IMR-90 (cell line): ENCODE measurements around the gene DIAPH2. TPM values are rescaled to one million over a fixed set of nuclear protein-coding genes. Genes with fewer than 3 reads are reported as not detected.

Source experiments
- ATAC-seq: fragments of 200-7000 bp; cut with Tn5 transposase; 2 replicates; pipeline ENCODE4 v1.9.1; 2020; ENCODE audit warnings: low read depth, mild to moderate bottlenecking, moderate library complexity
- BruUV-seq: library from RNA; stranded (reverse); fragments of 400-500 nt; replicated peaks from 2 replicates; lab custom pipeline; 2021; lab: Mats Ljungman, UMichigan
- CTCF ChIA-PET: fragments of 300-600 bp; formaldehyde crosslinking; extraction: SDS; loops from one replicate; lab custom pipeline; 2021; ENCODE audit warnings: antibody characterized with exemption; lab: Yijun Ruan, JAX
- POLR2A ChIA-PET: fragments of 300-600 bp; sonication (Branson Sonifier 250); formaldehyde crosslinking; loops from one replicate; lab custom pipeline; 2022; ENCODE audit warnings: antibody characterized with exemption; ENCODE audit not compliant: unreplicated experiment; lab: Charles Lee
- DNase-seq: peaks from one replicate; pipeline ENCODE4 v3.0.0; 2013
- H2AFZ ChIP-seq: replicated peaks from 2 replicates; pipeline ENCODE3; 2013; ENCODE audit warnings: low read length, mild to moderate bottlenecking; ENCODE audit not compliant: poor library complexity
- H2AK5ac ChIP-seq: 2 replicates; pipeline ENCODE4 v1.6.1; 2013; ENCODE audit warnings: low read depth, low read length, inconsistent platforms
- H2AK9ac ChIP-seq: replicated peaks from 2 replicates; pipeline ENCODE3; 2013; ENCODE audit warnings: mild to moderate bottlenecking, low read depth, low read length, moderate library complexity; ENCODE audit not compliant: poor library complexity
- H2BK120ac ChIP-seq: 2 replicates; pipeline ENCODE4 v1.6.1; 2013; ENCODE audit warnings: low read depth, low read length, inconsistent platforms
- H2BK15ac ChIP-seq: 3 replicates; pipeline ENCODE4 v1.6.1; 2013; ENCODE audit warnings: low read depth, low read length, inconsistent platforms
- H2BK20ac ChIP-seq: 2 replicates; pipeline ENCODE4 v1.6.1; 2013; ENCODE audit warnings: low read depth, mild to moderate bottlenecking, inconsistent platforms, low read length, moderate library complexity
- H2BK5ac ChIP-seq: 2 replicates; pipeline ENCODE4 v1.6.1; 2013; ENCODE audit warnings: mild to moderate bottlenecking, low read depth, low read length, inconsistent platforms; ENCODE audit not compliant: poor library complexity, severe bottlenecking
- H3K14ac ChIP-seq: replicated peaks from 2 replicates; pipeline ENCODE4 v1.6.1; 2013; ENCODE audit warnings: low read depth, low read length, inconsistent platforms
- H3K18ac ChIP-seq: 2 replicates; pipeline ENCODE4 v1.6.1; 2013; ENCODE audit warnings: low read depth, low read length, control low read depth
- H3K23ac ChIP-seq: 2 replicates; pipeline ENCODE4 v1.6.1; 2013; ENCODE audit warnings: low read depth, low read length, inconsistent platforms
- H3K27ac ChIP-seq: 2 replicates; pipeline ENCODE4 v1.5.1; 2013; ENCODE audit warnings: mild to moderate bottlenecking, control low read depth, low read length; ENCODE audit not compliant: insufficient read depth
- H3K27me3 ChIP-seq: 2 replicates; pipeline ENCODE4 v1.6.1; 2013; ENCODE audit warnings: low read length; ENCODE audit not compliant: control insufficient read depth, insufficient read depth
- H3K36me3 ChIP-seq: 2 replicates; pipeline ENCODE4 v1.6.1; 2013; ENCODE audit warnings: low read length, mixed read lengths; ENCODE audit not compliant: control insufficient read depth, insufficient read depth
- H3K4ac ChIP-seq: 2 replicates; pipeline ENCODE4 v1.6.1; 2013; ENCODE audit warnings: low read depth, low read length, inconsistent platforms
- H3K4me1 ChIP-seq: 2 replicates; pipeline ENCODE4 v1.6.1; 2013; ENCODE audit warnings: low read length, mixed read lengths; ENCODE audit not compliant: control insufficient read depth, insufficient read depth
- H3K4me2 ChIP-seq: 2 replicates; pipeline ENCODE4 v1.6.1; 2013; ENCODE audit warnings: low read depth, mild to moderate bottlenecking, control low read depth, low read length, moderate library complexity
- H3K4me3 ChIP-seq: 2 replicates; pipeline ENCODE4 v1.5.1; 2013; ENCODE audit warnings: low read depth, mild to moderate bottlenecking, control low read depth, low read length, moderate library complexity; ENCODE audit not compliant: insufficient read depth
- H3K56ac ChIP-seq: 2 replicates; pipeline ENCODE4 v1.6.1; 2013; ENCODE audit warnings: low read length, inconsistent platforms; ENCODE audit not compliant: insufficient read depth; ENCODE audit errors: extremely low read depth
- H3K79me1 ChIP-seq, 2 experiments: 2 replicates each; pipeline ENCODE4 v1.6.1; 2013; ENCODE audit warnings: low read length in 2 of 2, inconsistent platforms in 1 of 2, low read depth in 1 of 2
- H3K9ac ChIP-seq: 2 replicates; pipeline ENCODE4 v1.6.1; 2013; ENCODE audit warnings: low read depth, low read length, control low read depth
- H3K9me1 ChIP-seq: 2 replicates; pipeline ENCODE4 v1.6.1; 2013; ENCODE audit warnings: low read length, inconsistent platforms; ENCODE audit not compliant: insufficient read depth
- H3K9me3 ChIP-seq: 2 replicates; pipeline ENCODE4 v1.6.1; 2013; ENCODE audit warnings: low read length; ENCODE audit not compliant: control insufficient read depth, insufficient read depth
- H4K20me1 ChIP-seq: 2 replicates; pipeline ENCODE4 v1.6.1; 2013; ENCODE audit warnings: low read length, inconsistent platforms; ENCODE audit not compliant: insufficient read depth
- H4K5ac ChIP-seq: 2 replicates; pipeline ENCODE4 v1.6.1; 2013; ENCODE audit warnings: mild to moderate bottlenecking, low read depth, low read length, control low read depth
- H4K8ac ChIP-seq, 2 experiments: 2 replicates each; pipeline ENCODE4 v1.6.1; 2013; ENCODE audit warnings: low read depth in 2 of 2, low read length in 2 of 2, control low read depth in 1 of 2, inconsistent platforms in 1 of 2
- H4K91ac ChIP-seq: 2 replicates; pipeline ENCODE4 v1.6.1; 2013; ENCODE audit warnings: low read depth, low read length, inconsistent platforms; ENCODE audit not compliant: insufficient read depth
- BHLHE40 ChIP-seq: fragments of 150-350 bp; IDR thresholded peaks from 2 replicates; pipeline ENCODE4 v1.6.1; 2016; ENCODE audit warnings: mild to moderate bottlenecking, low read depth, low read length
- CHD1 ChIP-seq: IDR thresholded peaks from 2 replicates; pipeline ENCODE4 v1.6.1; 2012; ENCODE audit warnings: low read depth, low read length, improper control_type of control experiment
- FOS ChIP-seq: fragments of 150-350 bp; IDR thresholded peaks from 2 replicates; pipeline ENCODE4 v1.6.1; 2016; ENCODE audit warnings: low read depth, low read length
- POLR2A ChIP-seq: IDR thresholded peaks from 2 replicates; pipeline ENCODE4 v1.6.1; 2012; ENCODE audit warnings: mild to moderate bottlenecking, low read depth, low read length
- RAD21 ChIP-seq: IDR thresholded peaks from 2 replicates; pipeline ENCODE4 v1.6.1; 2012; ENCODE audit warnings: low read length, improper control_type of control experiment
- RCOR1 ChIP-seq: IDR thresholded peaks from 2 replicates; pipeline ENCODE4 v1.6.1; 2012; ENCODE audit warnings: mild to moderate bottlenecking, low read length, improper control_type of control experiment; ENCODE audit not compliant: insufficient replicate concordance
- SMC3 ChIP-seq: fragments of 150-350 bp; IDR thresholded peaks from 2 replicates; pipeline ENCODE4 v1.6.1; 2016; ENCODE audit warnings: low read depth, mild to moderate bottlenecking, antibody characterized with exemption, low read length, moderate library complexity
- WGBS, 2 experiments: methylation state at CpG; one replicate each; pipeline versions ENCODE4 v1.1.5 to v1.1.7; 2013; ENCODE audit warnings: missing lambda C conversion rate in 2 of 2; ENCODE audit not compliant: insufficient read length in 1 of 2; ENCODE audit errors: extremely low coverage in 2 of 2; 5-methylcytosine and 5-hydroxymethylcytosine counted together
- dilution Hi-C: fragments of 300-500 bp; cut with HindIII; formaldehyde crosslinking; loops from one replicate; pipeline ENCODE4 v1.14.3; 2018; ENCODE audit warnings: low sequenced_read_pairs; ENCODE audit not compliant: unreplicated experiment
- in situ Hi-C: fragments of 300-500 bp; cut with MboI; formaldehyde crosslinking; loops from 3 replicates; pipeline ENCODE4 v1.14.3; 2019; ENCODE audit warnings: low sequenced_read_pairs, inconsistent platforms, mixed read lengths
- intact Hi-C: fragments of 100-400 bp; cut with micrococcal nuclease; formaldehyde crosslinking; loops from 2 replicates; pipeline ENCODE4 v1.10.0; 2022
- polyA plus RNA-seq, 3 experiments: library from polyadenylated mRNA; depleted of rRNA; stranded (reverse); fragments of >200 nt; gene quantifications; 2 replicates each; pipeline ENCODE4 v1.2.3, GENCODE V29; 2012; ENCODE audit warnings: low replicate concordance in 1 of 3
- total RNA-seq: library from RNA; depleted of rRNA; stranded (reverse); fragments of >200 nt; gene quantifications from 2 replicates; pipeline ENCODE4 v1.2.3, GENCODE V29; 2012
- TF ChIP-seq, protein P1 (sequence below): fragments of 150-350 bp; IDR thresholded peaks from 2 replicates; pipeline ENCODE4 v1.6.1; 2017; ENCODE audit warnings: mild to moderate bottlenecking, antibody characterized with exemption, low read length, low read depth

The DIAPH2 gene
- total and polyA plus RNA-seq, 2 of the 4 experiments (the other 2 are of a cell fraction), result 3.6 to 19.9 TPM

DNA sequence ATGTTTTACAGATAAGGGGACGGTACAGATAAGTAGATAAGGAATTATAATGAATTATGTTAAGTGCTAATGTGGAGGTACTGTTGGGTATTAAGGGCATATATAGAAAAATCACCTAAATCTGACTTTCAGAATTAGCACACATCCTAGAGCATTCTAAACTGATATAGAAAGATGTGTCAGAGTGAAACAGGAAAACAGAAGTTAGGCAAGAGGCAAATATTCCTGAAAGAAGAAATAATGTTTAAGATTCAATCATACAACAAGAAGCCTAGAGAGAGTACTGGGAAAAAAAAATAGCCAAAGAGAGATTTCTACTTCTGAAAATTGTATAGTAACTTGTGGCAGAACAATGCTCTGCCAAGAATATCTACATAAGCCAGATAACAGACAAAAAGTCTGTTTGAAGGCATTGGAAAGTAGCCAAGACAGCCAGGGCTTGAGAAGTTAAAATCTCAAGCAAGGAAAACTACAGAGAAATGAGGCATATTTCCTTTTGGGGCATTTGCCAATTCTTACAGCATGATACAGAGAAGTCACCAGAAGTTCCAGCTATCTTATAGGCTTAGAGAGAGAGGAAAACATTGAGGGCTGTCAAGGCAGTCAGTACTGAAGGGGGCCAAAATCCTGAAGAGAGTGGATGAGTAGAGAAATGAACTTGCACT, 845.0 kb downstream of the DIAPH2 start:
- Histone ChIP-seq H2BK120ac (no peak overlapping the region), H3K27ac (no peak overlapping the region), H4K91ac (no peak overlapping the region), H4K5ac (no peak overlapping the region), H3K9me3 (peaks cover 3% of the 10 kb centered on the region; the same call in 1 of the 2 replicates), H3K36me3 (no peaks in the 10 kb centered on the region), H3K4ac (no peak overlapping the region), H4K20me1 (no peaks in the 10 kb centered on the region), H2AFZ (no peak overlapping the region), H3K14ac (no peak overlapping the region), H3K4me1 (no peaks in the 10 kb centered on the region), H2BK5ac (no peak overlapping the region), H3K18ac (no peak overlapping the region), H2BK20ac (no peak overlapping the region), H3K4me2 (no peak overlapping the region), H2AK5ac (no peak overlapping the region), H3K9me1 (no peaks in the 10 kb centered on the region), H2AK9ac (no peak overlapping the region), H2BK15ac (no peak overlapping the region), H3K27me3 (no peaks in the 10 kb centered on the region), H3K9ac (no peak overlapping the region), H3K23ac (no peak overlapping the region), H3K79me1 (no peaks in the 10 kb centered on the region), H4K8ac (no peak overlapping the region), H3K4me3 (no peak overlapping the region), H3K56ac (no peak overlapping the region)
- in situ Hi-C loops, result no loop called here
- TF ChIP-seq RCOR1 (no peak), BHLHE40 (no peak), CHD1 (no peak), SMC3 (no peak), RAD21 (no peak), POLR2A (no peak), FOS (no peak)
- TF ChIP-seq, protein P1, sequence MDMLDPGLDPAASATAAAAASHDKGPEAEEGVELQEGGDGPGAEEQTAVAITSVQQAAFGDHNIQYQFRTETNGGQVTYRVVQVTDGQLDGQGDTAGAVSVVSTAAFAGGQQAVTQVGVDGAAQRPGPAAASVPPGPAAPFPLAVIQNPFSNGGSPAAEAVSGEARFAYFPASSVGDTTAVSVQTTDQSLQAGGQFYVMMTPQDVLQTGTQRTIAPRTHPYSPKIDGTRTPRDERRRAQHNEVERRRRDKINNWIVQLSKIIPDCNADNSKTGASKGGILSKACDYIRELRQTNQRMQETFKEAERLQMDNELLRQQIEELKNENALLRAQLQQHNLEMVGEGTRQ, result no peak
- ATAC-seq (no peak), DNase-seq (peak; percentile 54)
- POLR2A ChIA-PET, result no interaction called here
- CTCF ChIA-PET, result interaction anchor here (0.6 to 0.7 kb wide), 2 partner anchors 13 to 73 kb away, joined by 3 to 6 read pairs; no protein-coding TSS in a partner anchor
- dilution Hi-C loops, result no loop called here
- no TSS peak for BruUV-seq
- no CpG with 5 or more reads among the region's 1 CpG for WGBS, 2 experiments
- intact Hi-C loops, result no loop called here
